GM06990 (cell line): Measurements from ENCODE around the gene SHLD1.

Experiments
- DNase-seq: peaks from one replicate; pipeline ENCODE4 v3.0.0-alpha.2; 2011; ENCODE audit not compliant: insufficient read length; ENCODE audit errors: extremely low read depth
- H3K27me3 ChIP-seq: replicated peaks from 2 replicates; pipeline ENCODE4 v1.6.0; 2011; ENCODE audit warnings: low read length; ENCODE audit not compliant: control insufficient read depth, insufficient read depth
- H3K36me3 ChIP-seq: 2 replicates; pipeline ENCODE4 v1.5.1; 2011; ENCODE audit warnings: low read length; ENCODE audit not compliant: control insufficient read depth, insufficient read depth
- H3K4me3 ChIP-seq: replicated peaks from 2 replicates; pipeline ENCODE4 v1.5.1; 2011; ENCODE audit warnings: low read depth, mild to moderate bottlenecking, control low read depth, low read length
- CTCF ChIP-seq: IDR thresholded peaks from 2 replicates; pipeline ENCODE4 v1.5.1; 2011; ENCODE audit warnings: low read length, control low read depth, mild to moderate bottlenecking, inconsistent platforms; ENCODE audit not compliant: insufficient read depth, poor library complexity, severe bottlenecking

SHLD1 gene

GRCh38 chr20:5835871-5836270, 85.7 kb downstream of the SHLD1 start:
- Histone ChIP-seq H3K4me3 (no peak overlapping the region), H3K27me3 (no peaks in the 10 kb centered on the region), H3K36me3 (no peaks in the 10 kb centered on the region)
- no peak for DNase-seq
- no peak for TF ChIP-seq CTCF

GRCh38 chr20:5836569-5836968, 86.4 kb downstream of the SHLD1 start:
- TF ChIP-seq CTCF = no peak

GRCh38 chr20:5840411-5841002, 90.3 kb downstream of the SHLD1 start:
- Histone ChIP-seq H3K36me3 (no peaks in the 10 kb centered on the region), H3K27me3 (no peaks in the 10 kb centered on the region), H3K4me3 (no peak overlapping the region)
- TF ChIP-seq CTCF = no peak
- DNase-seq = no peak

More at GRCh38 chr20:5836569-5836968, 86.4 kb downstream of the SHLD1 start:
- no peaks in the 10 kb centered on the region for H3K27me3 ChIP-seq
- no peaks in the 10 kb centered on the region for H3K36me3 ChIP-seq
- DNase-seq = no peak
- H3K4me3 ChIP-seq = no peak overlapping the region

GRCh38 chr20:5841522-5841921, 91.3 kb downstream of the SHLD1 start:
- Histone ChIP-seq H3K4me3 (no peak overlapping the region), H3K36me3 (no peaks in the 10 kb centered on the region), H3K27me3 (no peaks in the 10 kb centered on the region)
- DNase-seq = no peak
- no peak for TF ChIP-seq CTCF

GRCh38 chr20:5842465-5842864, 92.3 kb downstream of the SHLD1 start:
- no peaks in the 10 kb centered on the region for H3K27me3 ChIP-seq
- no peak for TF ChIP-seq CTCF

GRCh38 chr20:5843054-5843592, 92.9 kb downstream of the SHLD1 start:
- H3K4me3 ChIP-seq = no peak overlapping the region
- no peaks in the 10 kb centered on the region for H3K27me3 ChIP-seq
- no peak for TF ChIP-seq CTCF
- H3K36me3 ChIP-seq = no peaks in the 10 kb centered on the region
- DNase-seq = peak; percentile 38

More at GRCh38 chr20:5842465-5842864, 92.3 kb downstream of the SHLD1 start:
- no peak overlapping the region for H3K4me3 ChIP-seq
- DNase-seq = no peak
- no peaks in the 10 kb centered on the region for H3K36me3 ChIP-seq
